ENCODE data around the gene XYLT1.
"Not testable (repeated sequence)": the region's sequence is repeated elsewhere in the genome, so short reads cannot be mapped to it uniquely, and the experiment has no call there.

The XYLT1 gene

DNA sequence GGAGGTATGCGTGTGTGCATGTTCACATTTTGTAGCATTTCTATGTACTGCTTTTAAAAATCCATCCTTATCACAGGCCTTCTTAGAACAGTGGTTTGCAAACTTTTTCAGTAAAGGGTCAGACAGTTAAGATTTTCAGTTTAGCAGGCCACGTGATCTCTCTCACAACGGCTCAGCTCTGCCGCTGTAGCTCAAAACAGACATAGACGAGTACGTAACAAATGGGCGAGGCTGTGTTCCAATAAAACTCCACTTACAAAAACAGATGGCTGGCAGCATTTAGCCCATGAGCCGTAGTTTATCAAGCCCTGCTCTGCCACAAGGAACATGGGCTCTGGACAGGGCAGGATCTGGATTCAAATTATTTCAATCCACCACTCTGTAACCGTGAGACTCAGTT lies 141.8 kb downstream of the XYLT1 start:
- peak; percentile 51 for DNase-seq

DNA sequence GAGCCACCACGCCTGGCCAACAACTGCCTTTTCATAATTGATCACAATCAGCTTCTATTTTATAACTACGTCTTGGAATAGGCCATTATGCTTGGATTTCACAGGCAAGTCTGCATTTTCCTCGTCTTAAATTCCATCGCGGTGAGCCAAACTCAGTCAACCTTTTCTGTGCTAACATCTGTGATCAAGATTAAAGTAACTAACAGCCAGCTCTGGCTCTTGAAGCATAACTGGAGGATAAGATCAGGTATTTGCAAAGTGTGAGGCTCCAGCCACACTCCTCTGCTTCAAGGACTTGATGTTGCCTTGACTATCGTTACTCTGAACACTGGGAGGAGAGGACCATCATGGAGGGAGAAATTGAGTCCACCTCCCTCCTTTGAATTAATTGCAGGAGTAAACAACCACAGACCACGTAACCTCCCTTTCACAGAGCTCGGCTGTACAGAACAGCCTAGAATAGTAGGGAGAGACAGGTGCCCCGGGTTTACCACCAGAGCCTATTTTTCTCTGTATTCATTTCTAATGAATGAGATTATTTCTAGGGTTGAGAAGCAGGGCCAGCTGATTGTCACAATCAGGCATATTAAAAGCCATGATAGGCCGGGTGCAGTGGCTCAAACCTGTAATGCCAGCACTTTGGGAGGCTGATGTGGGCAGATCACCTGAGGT lies 143.0 kb downstream of the XYLT1 start:
- no peak for DNase-seq

DNA sequence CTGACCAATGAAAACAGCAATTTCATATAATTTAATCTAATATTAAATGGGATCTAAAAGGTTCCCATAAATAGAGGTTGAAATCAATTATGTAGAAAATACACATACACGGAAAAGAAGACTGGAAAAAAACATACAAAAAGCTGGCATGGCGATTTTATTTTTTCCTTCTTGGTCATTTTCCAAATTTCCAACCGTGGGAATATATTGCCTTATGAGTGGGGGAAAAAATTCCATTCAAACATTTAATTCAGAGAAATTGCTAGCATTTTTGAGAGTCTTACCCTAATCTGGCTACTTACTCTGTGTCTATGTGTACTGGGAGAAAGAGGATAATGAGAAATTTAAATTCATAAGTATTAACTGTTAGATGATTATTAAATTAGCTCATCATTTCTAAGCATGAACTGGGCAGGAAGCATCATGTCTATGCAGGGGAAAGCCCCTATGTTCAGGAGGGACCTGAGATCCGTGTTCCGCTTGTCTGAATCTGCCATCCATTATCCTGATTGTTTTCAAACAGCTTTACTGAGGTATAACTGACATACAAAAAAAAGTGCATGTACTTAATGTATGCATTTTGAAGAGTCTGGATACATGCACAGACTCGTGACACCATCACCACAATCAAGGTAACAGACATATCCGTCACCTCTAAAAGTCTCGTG lies 145.2 kb downstream of the XYLT1 start:
- DNase-seq = no peak

DNA sequence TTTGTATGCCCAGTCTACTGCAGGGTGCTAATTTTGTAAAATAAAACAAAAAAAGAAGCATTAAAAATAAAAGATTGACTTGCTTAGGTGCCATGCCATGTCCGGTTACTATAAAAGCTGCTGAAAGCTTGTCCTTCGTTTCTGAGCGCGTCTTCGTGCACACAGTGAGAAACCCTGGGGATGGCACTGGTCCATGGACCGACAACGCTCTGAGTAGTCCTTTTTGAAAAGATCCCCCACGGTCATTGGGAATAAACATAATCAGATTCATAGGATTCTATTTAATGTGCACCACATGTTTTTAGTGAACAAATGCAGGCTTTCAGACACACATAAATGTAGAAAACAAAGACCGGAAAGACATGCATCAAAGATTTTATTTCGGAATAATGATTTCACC lies 146.3 kb downstream of the XYLT1 start:
- no peak for DNase-seq

DNA sequence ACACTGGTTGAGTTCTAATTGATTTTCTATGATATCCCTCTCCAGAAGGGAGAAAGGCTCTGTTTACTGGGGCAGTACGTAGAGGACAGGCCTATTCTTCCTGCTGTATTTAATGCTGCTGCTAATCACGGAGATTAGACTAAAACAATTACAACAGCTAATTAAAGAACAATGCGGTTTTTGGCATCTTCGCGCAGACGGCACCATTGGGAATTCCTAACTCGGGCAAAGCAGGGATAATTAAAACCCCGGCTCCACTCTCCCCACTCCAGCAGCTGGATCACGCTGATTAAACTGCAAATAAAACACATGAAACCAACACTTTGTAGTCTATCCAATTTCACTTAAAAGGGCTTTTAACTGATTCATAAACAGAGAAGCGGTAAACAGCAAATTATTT lies 147.6 kb downstream of the XYLT1 start:
- no peak for DNase-seq

DNA sequence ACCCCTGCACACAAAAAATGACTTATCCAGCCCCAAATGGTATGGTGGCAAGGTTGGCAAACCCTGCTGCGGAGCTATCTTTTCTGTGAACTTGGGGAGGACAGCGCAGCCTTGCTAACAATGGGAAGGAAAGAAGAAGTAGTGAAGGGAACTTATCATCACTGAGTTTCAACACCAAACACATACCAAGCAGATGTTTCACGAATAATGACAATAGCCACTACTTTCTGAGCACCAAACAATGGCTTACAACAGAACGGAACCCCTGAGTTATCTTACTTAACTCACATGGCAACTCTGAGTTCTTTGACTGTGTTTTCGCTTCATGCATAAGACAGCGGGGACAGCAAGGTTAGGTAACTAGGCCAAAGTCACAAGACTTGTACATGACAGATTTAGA lies 148.9 kb downstream of the XYLT1 start:
- no peak for DNase-seq

DNA sequence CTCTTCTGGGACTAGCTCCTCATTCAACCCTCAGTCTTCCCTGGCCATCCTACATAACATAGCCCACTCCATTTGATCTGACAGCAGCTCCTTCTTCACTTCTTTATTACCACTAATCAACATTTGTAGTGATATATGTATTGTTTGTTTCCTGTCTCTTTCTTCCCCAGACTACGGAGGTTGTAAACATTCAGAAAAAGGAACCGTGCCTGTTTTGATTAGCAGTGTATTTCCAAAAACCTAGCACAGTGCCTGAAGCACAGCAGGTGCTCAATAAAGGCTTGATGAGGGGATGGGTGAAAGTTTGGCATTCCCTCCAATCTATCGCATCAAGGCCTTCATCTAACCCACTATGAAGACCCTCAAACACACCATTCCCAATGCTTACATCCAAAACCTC lies 150.8 kb downstream of the XYLT1 start:
- DNase-seq = no peak

DNA sequence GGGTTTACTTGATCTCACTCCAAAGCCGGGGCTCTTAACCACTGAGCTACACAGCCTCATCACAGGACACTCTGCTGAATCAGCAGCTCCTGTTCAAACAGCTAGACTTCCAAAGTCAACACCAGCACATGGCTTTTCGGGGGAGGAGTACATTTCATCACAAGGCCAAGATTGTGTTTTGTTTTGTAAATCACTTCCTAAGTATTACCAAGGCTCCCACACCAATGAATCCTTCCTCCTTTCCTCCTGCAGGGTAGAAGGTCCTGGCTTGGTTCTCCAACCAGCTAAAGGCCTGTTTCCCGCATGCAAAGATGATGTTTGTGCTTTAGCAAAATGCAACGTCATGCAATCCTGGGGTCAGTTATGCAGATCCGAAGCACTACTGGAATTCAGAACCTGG lies 152.5 kb downstream of the XYLT1 start:
- no peak for DNase-seq

DNA sequence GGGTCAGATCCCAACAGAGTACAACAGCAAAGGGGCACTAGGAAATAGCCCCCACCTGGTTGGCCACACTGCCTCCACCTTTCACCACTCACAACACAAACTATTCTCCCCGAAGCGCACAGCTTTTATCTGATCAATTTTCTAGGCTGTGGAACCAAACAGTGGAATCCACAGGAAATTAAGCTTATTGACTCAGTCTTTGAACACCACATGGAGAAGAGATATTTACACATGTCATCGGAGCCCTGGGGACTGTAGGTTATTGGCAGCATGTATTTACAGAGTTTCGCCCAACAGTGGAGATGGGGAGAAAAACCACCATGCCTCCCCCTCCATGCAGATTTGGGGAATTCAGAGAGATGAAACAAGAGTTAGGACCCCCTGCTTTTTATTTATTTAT lies 154.8 kb downstream of the XYLT1 start:
- DNase-seq = no peak

DNA sequence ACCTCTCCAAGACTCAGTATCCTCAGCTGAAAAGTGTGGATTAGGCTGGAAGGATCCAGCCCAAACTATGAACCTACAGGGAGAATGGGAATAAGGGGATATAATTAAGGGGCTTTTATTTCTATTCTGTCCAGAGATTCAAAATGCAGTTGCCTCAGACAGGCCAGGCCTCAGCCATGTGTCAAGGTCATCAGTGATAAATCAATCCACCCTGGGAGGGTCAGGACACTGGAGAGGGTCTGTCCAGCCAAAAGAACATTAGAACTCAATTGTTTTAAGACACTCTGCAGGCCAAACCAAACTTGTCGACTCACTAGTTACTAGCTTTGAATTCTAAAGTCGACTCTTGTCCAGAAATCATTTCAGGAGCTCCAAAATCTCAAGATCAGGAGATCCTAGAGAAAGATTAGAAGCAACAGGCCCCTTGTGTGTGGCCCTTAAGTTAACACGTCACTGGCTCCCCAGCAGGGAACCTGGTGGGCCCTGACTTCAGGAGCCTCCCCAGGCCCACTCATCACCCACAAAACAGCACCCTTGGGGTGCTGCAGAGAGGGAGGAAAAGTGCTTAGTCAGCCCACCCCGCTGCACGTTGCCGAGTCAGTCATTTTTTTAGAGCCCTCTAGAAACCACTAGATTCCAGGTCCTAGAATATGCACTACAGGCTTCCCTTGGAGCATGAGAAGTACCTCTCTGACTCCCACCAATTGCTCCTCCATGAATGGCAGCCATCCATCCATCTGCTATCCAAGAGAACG lies 156.8 kb downstream of the XYLT1 start:
- DNase-seq = no peak

DNA sequence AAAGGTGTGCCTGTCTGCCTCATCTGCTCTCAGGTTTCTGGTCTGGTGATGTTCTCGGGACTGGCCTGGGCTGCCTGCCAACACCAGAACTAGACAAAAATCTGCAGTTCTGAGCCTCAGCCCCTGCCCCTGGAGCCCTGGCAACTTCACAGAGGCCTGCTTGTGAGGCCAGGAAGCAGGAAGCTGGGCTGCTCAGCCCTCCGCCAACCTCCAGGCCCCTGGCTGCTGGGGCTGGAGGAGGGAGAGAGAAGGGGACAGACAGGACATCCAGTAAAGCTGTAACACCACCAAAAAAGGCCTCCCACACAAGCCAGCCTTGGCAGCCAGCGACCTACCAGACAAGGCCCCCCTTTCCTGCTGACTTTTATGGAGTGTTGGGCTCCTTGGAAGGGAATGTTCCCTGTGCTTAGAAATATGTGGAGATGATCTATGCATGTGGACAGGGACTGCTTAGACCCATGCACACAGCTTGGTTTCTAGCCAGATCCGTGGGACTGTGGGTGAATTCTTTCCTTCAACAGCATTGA lies 157.6 kb downstream of the XYLT1 start:
- no peak for DNase-seq

DNA sequence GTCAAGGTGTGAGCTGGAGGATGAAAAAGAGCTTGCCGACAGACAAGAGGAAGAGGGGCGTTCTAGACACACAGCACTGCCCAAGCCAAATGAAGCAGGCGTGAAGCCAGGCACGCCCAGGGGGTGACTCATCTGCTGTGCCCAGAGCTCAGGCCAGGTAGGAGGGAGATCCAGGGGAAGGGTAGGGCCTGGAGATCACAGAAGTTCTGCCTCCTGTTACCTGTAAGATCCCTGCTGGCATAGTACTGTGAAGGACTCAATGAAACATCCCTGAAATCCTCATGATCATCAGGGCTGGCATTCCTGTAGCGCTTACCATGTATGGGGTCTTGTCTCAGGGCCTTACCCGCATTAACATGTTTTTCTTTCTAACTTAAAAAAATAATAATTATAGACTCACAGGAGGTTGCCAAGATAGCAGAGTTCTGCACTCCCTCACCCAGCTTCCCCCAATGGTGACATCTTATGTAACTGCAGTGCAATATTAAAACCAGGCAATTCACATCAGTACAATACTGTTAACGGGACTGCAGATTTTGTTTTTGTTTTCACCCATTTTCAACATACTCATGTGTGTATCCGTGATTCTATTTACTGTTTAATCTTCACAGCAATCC lies 158.6 kb downstream of the XYLT1 start:
- DNase-seq = no peak

DNA sequence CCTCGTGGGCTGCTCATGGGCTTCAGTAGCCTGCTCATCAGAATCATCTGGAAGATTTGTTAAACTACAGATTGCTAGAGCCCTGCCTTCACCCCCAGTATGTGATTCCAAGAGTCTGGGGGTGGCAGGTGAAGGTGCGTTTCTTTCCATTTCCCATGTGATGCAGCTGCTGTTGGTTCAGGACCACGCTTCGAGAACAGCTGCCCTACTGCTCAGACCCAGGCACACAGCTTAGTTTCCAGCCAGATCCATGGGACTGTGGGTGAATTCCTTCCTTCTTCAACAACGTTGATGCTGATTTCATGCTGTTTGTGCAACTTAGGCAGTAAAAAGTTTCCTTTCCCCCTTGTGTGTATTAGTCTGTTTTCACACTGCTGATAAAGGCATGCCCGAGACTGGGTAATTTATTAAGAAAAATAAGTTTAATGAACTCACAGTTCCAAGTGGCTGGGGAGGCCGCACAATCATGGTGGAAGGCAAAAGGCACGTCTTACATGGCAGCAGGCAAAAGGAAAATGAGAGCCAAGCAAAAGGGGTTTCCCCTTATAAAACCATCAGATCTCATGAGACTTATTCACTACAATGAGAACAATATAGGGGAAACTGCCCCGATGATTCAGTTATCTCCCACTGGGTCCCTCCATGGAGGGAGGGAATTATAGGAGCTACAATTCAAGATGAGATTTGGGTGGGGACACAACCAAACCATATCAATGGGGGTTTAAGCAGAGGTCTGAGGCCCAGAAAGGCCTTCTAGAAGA lies 159.2 kb downstream of the XYLT1 start:
- DNase-seq = no peak

DNA sequence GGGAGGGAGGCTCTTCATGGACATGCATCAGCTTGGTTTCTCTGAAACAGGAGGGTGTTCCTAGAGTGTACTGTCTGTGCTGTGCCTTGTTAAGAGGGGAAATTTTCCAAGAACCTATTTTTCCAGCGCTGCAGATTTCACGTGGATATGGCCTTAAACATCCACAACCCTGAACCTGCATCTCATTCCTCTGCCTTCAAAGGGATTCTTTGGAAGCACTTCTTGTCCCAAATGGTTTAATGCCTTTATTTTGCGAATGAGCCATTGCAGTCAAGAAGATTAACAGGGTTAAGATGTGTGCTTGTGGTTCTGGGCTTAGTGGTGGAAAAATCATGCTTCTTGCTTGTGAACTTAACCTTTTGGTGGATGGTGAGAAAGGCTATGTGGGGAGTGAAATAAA lies 161.2 kb downstream of the XYLT1 start:
- no peak for DNase-seq

DNA sequence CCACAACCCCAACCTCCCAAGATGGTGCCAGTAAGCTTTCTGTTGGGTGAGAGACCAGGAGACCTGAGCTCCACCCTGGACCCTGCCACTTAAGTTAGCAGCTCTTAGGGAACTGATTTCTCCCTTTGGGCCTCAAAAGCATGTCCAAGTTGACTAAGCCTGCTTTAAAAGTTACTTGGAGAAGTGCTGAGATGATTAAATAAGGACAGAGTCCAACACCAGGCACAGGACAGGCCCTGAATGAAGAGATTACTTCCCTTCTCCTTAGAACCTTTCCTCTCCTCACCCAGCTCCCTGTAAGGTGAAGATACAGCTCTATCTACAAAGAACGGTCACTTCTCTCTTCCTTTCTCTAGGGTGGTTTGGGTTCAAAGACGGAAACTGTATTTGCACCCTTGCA lies 162.6 kb downstream of the XYLT1 start:
- no peak for DNase-seq

DNA sequence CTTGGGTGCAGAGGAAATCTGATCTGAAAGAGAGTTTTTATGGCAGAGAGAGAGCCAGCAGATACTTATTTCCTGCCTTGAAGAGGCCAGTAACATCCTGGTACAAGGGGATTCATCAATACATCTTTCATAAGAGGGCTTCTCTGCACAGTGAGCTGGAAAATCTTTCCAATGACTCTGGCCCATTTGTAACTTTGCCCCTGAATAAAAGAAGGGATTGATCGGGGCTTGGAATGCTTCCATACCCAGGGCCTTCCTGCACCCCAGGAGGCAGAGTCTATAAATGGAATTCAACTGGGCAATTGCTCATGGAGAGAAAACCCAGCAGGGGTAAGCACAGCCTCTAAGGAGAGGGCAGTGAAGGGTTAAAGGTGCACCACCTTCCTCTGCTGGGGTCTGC lies 163.3 kb downstream of the XYLT1 start:
- DNase-seq = no peak

DNA sequence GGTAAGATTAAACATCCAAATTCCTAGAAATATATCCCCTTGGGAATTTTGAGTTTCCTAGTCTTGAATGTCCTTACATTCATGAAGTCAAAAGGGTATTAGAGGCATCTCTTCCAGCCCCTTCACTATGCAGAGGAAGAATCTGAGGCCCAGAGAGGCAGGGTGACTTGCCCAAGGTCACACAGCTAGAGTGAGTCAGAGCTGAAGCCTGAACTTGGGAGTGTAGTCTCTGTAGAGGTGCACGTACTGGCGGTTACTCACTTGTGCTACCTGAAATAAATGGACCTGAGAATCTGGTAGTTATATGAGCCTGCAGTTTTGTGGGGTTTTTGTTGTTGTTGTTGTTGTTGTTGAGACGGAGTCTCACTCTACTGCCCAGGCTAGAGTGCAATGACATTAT lies 164.0 kb downstream of the XYLT1 start:
- no peak for DNase-seq

DNA sequence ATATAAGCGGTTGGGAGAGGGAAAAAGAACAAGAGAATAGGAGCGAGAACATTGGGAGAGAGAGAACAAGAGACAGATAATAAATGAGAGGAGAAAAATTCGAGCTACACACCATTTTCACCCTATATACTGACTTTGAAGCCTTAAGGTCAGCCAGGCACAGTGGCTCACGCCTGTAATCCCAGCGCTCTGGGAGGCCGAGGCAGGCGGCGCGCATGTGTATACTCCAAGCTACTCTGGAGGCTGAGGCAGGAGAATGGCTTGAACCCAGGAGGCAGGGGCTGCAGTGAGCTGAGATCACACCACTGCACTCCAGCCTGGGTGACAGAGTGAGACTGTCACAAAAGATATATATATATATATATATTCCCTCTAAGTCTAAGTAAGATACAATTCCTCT lies 164.5 kb downstream of the XYLT1 start:
- not testable (repeated sequence) for DNase-seq

DNA sequence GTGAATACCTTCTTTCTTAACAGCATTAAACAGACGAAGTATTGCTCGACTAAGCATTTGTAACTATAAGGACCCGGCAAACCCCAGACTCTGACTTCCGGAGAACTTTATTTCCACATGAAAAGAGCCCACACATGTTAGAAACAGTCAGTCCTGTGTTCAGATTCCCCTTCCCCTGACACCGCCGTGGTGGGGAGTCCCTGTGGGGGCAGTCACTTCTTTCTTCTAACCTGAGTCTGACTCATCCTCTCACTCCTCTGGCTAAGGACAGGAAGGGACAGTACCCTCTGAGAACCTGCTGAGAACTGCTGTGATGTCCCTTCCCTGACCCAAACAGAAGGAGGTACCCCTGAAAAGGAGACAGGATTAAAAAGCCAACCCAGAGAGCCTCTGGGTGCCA lies 165.1 kb downstream of the XYLT1 start:
- no peak for DNase-seq

DNA sequence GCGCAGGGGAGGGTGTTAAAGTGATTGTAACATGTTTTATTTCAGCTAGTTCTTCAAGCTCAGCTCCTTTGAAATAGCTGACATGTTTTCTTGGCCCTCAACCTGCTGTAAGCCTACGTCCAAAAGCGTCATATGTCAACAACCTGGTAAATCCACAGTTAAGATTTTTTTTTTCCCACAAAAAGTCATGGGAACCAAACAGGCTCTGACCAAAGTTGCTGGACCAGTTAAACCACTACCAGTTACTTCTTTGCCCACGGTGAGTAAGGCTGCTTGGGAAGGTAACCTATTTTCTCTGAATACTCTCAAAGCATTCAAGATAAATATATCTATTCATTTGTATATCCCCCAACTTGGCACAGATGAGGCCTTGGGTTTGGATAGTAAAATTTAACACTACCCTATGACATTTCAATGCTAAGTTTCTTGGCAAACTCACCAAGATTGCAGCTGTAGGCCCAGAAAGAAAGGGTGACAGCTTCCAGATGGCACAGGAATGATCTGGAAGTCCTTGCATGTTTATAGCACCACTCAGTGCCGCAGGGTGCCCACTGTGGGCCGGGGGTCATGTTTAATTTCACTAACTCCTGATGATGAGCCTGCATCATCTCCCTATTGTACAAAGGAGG lies 166.2 kb downstream of the XYLT1 start:
- no peak for DNase-seq

DNA sequence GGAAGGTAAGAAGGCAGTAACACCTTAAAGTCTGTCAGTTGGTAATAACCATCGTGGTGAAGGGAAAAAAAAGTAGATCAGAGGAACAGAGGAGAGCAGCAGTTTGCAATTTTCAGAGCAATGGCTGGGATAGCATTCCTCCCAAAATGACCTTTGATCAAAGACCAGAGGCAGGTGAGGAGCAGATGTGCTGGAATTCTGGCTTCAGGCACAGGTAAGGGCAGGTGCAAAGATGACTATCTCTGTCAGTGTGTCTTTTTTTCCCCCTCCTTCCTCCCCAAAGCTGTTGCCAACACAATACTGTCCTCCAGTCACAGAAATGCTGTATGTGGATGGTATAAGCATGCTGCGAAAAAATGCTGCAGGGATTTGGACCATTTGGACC lies 166.7 kb downstream of the XYLT1 start:
- no peak for DNase-seq

DNA sequence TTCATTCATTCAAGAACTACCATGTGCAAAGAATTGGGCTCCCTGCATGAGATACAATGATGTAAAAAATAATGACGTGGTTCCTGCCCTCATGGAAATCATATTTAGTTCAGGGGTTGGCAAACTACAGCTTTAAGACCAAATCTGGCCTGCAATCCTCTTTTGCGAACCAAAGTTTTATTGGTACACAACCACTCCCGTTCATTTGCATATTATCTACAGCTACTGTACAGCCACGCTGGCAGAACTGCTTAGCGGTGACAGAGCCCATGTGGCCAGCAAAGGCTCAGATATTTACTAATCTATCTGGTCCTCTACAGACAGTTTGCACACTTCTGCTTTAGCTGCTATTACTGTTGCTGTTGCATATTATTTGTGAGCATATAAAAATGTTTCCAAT lies 167.7 kb downstream of the XYLT1 start:
- DNase-seq = no peak
